DOHH2 (cell line): ENCODE results near the gene EXD3.

ENCODE experiments used
- H3F3A ChIP-seq: fragments of 200-600 bp; sonication (generic), shearing (Covaris generic); 2 replicates; pipeline ENCODE4 v1.6.0; 2016; ENCODE audit warnings: antibody characterized with exemption, mild to moderate bottlenecking; ENCODE audit not compliant: control insufficient read depth, insufficient read depth
- H3K27ac ChIP-seq: fragments of 200-600 bp; sonication (generic); 2 replicates; pipeline ENCODE4 v1.5.1; 2014; ENCODE audit warnings: low read depth, mild to moderate bottlenecking, low read length, moderate library complexity
- H3K27me3 ChIP-seq: fragments of 200-600 bp; sonication (generic); 2 replicates; pipeline ENCODE4 v1.6.1; 2014; ENCODE audit warnings: mild to moderate bottlenecking, low read length, mixed read lengths; ENCODE audit not compliant: control insufficient read depth
- H3K36me3 ChIP-seq: fragments of 200-600 bp; sonication (generic); 2 replicates; pipeline ENCODE4 v1.6.1; 2014; ENCODE audit warnings: mild to moderate bottlenecking, low read length, moderate library complexity, mixed read lengths; ENCODE audit not compliant: control insufficient read depth
- H3K4me1 ChIP-seq: fragments of 200-600 bp; sonication (generic); 2 replicates; pipeline ENCODE4 v1.6.1; 2014; ENCODE audit warnings: mild to moderate bottlenecking, low read length, mixed read lengths; ENCODE audit not compliant: control insufficient read depth
- H3K4me2 ChIP-seq: fragments of 200-600 bp; sonication (generic); 2 replicates; pipeline ENCODE4 v1.6.0; 2014; ENCODE audit warnings: mild to moderate bottlenecking, low read length, moderate library complexity
- H3K4me3 ChIP-seq: fragments of 200-600 bp; sonication (generic); 2 replicates; pipeline ENCODE4 v1.5.1; 2014; ENCODE audit warnings: mild to moderate bottlenecking, low read length, mixed read lengths
- H3K79me2 ChIP-seq: fragments of 200-600 bp; sonication (generic); 2 replicates; pipeline ENCODE4 v1.6.1; 2014; ENCODE audit warnings: mild to moderate bottlenecking, low read length, mixed read lengths; ENCODE audit not compliant: control insufficient read depth
- H3K9me2 ChIP-seq: fragments of 200-600 bp; sonication (generic); replicated peaks from 2 replicates; pipeline ENCODE4 v1.6.1; 2014; ENCODE audit warnings: mild to moderate bottlenecking, low read length, mixed read lengths; ENCODE audit not compliant: control insufficient read depth
- H3K9me3 ChIP-seq: fragments of 200-600 bp; sonication (generic); 2 replicates; pipeline ENCODE4 v1.6.1; 2014; ENCODE audit warnings: antibody characterized with exemption, low read length, mixed read lengths; ENCODE audit not compliant: control insufficient read depth, insufficient read depth
- H4K20me1 ChIP-seq: fragments of 200-600 bp; sonication (generic); 2 replicates; pipeline ENCODE4 v1.6.0; 2014; ENCODE audit warnings: low read depth, mild to moderate bottlenecking, antibody characterized with exemption, low read length, moderate library complexity; ENCODE audit not compliant: control insufficient read depth, insufficient read depth
- EZH2phosphoT487 ChIP-seq: fragments of 200-600 bp; sonication (generic); IDR thresholded peaks from 2 replicates; pipeline ENCODE4 v1.6.1; 2017; ENCODE audit warnings: borderline replicate concordance, mild to moderate bottlenecking, antibody characterized with exemption, low read length, moderate library complexity, mixed read lengths
- TF ChIP-seq, protein P1 (sequence below): fragments of 200-600 bp; sonication (generic); IDR thresholded peaks from one replicate; pipeline ENCODE4 v1.5.1; 2014; ENCODE audit warnings: antibody characterized with exemption, mild to moderate bottlenecking, low read depth, low read length; ENCODE audit not compliant: poor library complexity, severe bottlenecking

The EXD3 gene

DNA sequence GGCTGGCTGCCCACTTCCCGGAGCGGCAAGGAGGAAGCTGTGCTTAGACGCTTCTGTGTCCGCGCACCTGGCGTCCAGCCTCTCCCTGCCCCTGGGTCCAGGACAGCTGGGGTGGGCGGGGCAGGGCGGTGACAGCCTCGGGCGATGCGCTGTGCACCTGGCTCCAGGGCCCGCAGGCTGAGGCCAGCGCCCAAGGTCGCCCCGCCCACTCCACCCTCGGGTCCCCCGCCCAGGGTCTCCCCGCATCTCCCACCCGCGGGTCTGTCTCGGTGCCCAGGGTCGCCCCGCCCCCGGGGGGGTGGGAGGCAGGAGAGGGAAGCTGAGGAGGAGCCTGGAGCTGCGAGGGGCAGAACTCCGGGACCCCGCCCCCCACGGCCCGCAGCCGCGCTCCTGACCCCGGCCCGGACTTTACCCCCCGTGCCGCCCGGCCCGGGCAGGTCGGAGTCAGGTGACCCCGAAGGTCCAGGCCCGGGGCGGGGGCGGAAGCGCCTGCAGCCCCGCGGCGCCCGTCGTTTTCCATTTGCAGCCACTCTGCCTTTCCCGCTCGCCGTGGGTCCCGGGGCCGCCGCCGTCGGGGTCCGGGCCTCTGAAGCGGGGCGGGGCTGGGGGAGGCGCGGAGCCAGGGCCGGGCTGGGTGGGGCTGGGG is 18.4 kb upstream of the EXD3 start, which contains the start of gene ENTPD8:
Gene ENTPD8, minus strand, starts transcription at position 69 of the 646 bp plus-strand sequence. CDS start 3,072 bp downstream, outside the sequence.
- TF ChIP-seq, protein P1, sequence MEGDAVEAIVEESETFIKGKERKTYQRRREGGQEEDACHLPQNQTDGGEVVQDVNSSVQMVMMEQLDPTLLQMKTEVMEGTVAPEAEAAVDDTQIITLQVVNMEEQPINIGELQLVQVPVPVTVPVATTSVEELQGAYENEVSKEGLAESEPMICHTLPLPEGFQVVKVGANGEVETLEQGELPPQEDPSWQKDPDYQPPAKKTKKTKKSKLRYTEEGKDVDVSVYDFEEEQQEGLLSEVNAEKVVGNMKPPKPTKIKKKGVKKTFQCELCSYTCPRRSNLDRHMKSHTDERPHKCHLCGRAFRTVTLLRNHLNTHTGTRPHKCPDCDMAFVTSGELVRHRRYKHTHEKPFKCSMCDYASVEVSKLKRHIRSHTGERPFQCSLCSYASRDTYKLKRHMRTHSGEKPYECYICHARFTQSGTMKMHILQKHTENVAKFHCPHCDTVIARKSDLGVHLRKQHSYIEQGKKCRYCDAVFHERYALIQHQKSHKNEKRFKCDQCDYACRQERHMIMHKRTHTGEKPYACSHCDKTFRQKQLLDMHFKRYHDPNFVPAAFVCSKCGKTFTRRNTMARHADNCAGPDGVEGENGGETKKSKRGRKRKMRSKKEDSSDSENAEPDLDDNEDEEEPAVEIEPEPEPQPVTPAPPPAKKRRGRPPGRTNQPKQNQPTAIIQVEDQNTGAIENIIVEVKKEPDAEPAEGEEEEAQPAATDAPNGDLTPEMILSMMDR = no peak
- Histone ChIP-seq H3K9me3 (no peaks in the 10 kb centered on the region), H3F3A (peaks cover 11% of the 10 kb centered on the region), H3K27me3 (0 out of 2 replicates have a peak, but pooled peaks cover 4% of the 10 kb centered on the region), H3K9me2 (no peaks in the 10 kb centered on the region), H4K20me1 (no peaks in the 10 kb centered on the region; the same call in 1 of the 2 replicates), H3K27ac (no peak within 1 kb of the TSS), H3K4me1 (peaks cover 25% of the 10 kb centered on the region), H3K4me2 (peak within 1 kb of the TSS; percentile 71), H3K4me3 (peak within 1 kb of the TSS; percentile 54), H3K79me2 (no peaks in the 10 kb centered on the region), H3K36me3 (no peaks in the 10 kb centered on the region)

DNA sequence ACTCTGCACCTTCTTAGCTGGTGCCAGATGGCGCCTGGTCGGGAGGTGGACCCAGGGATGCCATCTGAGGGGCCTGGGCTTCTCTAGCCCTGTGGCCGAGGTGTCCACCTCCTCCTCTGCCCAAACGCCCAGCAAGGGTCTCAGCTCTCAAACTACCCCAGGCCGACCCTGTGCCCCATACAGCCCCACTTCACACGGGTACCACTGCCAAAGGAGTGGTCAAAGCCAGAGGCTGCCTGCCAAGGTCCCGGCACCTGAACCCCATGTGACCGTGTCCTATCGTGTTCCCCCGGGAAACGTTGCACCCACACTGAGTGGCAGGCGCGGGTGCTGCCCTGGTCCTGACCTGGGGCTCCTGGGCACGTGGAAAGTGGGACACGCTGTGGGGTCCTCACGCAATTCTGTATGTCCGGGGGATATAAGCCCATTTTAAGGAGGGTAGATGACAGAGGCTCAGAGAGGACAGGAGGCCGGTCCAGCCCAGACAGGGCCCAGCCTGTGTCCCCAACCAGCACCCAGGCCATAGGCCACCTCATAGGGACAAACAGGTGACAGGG is 16.3 kb upstream of the EXD3 start:
- Histone ChIP-seq H3K4me2 (no peak overlapping the region), H3K4me3 (no peak overlapping the region), H3K27me3 (0 out of 2 replicates have a peak, but pooled peaks cover 4% of the 10 kb centered on the region), H4K20me1 (no peaks in the 10 kb centered on the region), H3K27ac (no peak overlapping the region), H3K36me3 (no peaks in the 10 kb centered on the region), H3F3A (peaks cover 6% of the 10 kb centered on the region), H3K4me1 (peaks cover 16% of the 10 kb centered on the region), H3K9me3 (no peaks in the 10 kb centered on the region), H3K9me2 (no peaks in the 10 kb centered on the region), H3K79me2 (no peaks in the 10 kb centered on the region)
- TF ChIP-seq EZH2phosphoT487 = no peak

DNA sequence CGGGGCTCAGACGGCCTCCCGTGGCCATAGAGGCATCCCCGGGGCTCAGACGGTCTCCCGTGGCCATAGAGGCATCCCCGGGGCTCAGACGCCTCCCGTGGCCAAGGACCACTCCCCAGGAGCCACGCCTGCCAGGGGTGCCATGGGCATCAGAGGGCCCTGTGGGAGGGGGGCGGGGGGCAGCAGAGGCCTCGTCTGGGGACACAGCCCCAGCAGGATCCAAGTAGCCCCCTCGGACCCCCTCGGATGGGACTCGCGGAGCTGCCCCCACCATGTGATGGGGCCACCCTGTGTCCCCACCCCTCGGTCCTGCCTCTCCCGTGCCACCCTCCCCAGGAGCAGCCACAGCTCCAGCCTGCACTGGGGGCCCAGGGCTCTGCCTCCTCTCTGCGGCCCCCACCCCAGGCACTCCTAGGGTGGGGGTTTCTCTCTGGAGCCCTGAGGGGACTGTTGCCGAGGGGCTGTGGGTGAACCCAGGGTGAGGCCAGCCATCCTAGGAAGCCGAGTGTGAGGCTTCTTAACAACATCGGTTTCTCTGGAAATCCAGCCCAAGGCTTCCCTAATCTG is 15.7 kb upstream of the EXD3 start:
- H3K27me3 ChIP-seq = 0 out of 2 replicates have a peak, but pooled peaks cover 4% of the 10 kb centered on the region
- H3K27ac ChIP-seq = no peak overlapping the region
- peaks cover 6% of the 10 kb centered on the region for H3F3A ChIP-seq
- no peaks in the 10 kb centered on the region for H3K79me2 ChIP-seq
- H3K9me3 ChIP-seq = no peaks in the 10 kb centered on the region
- TF ChIP-seq EZH2phosphoT487 = no peak
- TF ChIP-seq, protein P1 = no peak
- peaks cover 16% of the 10 kb centered on the region for H3K4me1 ChIP-seq
- no peak overlapping the region for H3K4me3 ChIP-seq
- no peaks in the 10 kb centered on the region for H3K9me2 ChIP-seq
- H3K36me3 ChIP-seq = no peaks in the 10 kb centered on the region
- no peak overlapping the region for H3K4me2 ChIP-seq
- H4K20me1 ChIP-seq = no peaks in the 10 kb centered on the region
